Kasumi-1 (cell line): ENCODE results near the gene KCNG3.

Experiments
- DNase-seq, 2 experiments: peaks; one replicate each; lab custom pipeline; 2025; lab: John Stamatoyannopoulos, UW

Gene KCNG3, protein sequence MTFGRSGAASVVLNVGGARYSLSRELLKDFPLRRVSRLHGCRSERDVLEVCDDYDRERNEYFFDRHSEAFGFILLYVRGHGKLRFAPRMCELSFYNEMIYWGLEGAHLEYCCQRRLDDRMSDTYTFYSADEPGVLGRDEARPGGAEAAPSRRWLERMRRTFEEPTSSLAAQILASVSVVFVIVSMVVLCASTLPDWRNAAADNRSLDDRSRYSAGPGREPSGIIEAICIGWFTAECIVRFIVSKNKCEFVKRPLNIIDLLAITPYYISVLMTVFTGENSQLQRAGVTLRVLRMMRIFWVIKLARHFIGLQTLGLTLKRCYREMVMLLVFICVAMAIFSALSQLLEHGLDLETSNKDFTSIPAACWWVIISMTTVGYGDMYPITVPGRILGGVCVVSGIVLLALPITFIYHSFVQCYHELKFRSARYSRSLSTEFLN

DNA sequence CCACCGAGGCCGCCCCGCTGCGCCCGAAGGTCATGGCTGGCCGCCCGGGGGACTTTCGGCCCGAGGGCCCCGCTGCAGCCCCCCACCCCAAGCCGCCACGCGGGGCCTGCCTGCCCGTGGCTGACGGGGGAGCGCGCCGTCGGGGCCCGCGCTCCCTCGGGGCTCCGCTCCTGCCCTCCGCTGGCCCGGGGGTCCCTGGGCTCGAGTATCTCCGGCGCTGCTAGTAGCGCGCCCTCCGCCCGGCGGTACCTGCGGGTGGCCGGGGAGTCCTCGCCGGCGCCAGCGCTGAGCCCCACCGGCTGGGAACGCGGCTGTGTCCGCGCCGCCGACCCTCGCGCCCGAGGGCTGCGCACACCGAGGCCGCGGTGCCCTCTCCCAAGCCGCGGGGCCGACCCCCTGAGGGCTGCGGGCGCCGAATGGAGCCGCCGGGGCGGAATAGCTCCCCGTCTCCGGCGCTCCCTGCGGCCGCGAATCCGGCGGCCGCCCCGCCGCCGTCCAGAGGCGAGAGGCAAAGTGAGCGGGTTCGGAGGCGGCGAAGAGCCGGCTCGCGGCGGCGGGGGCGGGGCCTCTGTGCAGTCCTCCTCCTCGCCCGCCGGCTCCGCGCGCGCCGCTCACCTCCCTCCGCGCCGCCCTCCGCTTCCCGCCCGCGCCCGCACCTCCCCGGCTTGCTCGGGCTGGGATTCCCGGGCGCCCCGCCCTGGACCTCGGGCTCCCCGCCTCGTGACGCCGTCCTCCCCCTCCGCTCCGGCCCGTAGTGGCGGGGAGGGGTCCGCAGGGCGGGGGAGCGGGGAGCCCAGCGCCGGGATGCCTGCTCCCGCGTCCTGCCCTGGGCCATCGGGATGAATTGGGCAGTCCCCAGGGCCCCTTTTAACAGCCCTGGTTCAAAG is at the start of gene KCNG3:
KCNG3 (minus strand) TSS at position 515 of the 887 bp plus-strand sequence; CDS start at position 34, 481 bp downstream.
- DNase-seq: peak; percentile 32 to 34

DNA sequence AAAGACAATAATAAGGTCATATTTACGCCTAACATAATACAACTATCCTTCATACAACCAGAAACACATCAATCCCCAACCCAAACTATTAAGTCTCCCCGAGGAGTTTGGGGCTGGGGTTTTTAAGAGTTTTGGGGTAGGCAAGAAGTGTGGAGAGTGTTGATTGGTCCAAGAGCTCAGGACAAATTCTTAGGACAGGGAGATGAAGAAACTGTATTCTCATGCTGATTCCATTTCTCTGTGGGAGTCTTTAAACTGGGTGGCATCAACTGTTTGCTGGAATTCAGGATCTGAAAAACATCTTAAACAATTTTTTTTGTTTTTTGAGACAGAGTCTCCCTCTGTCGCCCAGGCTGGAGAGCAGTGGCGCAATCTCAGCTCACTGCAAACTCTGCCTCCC is 49.1 kb upstream of the KCNG3 start:
- no peak for DNase-seq

DNA sequence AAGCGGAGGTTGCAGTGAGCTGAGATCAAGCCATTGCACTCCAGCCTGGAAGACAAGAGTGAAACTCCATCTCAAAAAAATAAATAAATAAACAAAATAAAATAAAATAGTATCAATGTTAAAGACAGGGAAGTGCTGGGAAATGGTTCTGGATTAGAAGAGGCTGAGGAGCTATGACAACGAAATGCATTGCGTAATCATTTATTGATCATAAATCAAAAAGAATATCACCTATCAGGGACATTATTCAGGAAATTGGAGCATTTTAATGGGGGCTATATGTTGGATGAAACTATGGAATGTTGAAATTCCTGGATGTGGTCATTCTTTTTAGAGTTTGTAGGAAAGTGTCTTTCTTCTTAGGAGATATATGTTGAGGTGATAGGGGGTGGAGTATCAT is 43.7 kb upstream of the KCNG3 start:
- no peak for DNase-seq

DNA sequence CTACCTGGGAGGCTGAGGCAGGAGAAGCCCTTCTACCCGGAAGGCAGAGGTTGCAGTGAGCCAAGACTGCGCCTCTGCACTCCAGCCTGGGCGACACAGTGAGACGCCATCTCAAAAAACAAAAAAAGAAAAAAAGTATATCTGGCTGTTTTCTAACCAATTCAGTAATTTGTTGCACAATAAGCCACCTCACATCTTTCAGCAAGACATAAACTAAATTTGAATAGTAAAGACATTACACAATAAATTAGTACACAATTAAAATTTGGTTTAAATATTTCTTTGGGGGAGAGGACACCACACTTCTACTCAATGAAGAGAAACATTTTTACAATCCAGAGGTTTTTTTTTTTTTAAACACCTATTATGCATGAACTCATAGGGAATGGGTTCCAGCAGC is 38.6 kb upstream of the KCNG3 start:
- no peak for DNase-seq

DNA sequence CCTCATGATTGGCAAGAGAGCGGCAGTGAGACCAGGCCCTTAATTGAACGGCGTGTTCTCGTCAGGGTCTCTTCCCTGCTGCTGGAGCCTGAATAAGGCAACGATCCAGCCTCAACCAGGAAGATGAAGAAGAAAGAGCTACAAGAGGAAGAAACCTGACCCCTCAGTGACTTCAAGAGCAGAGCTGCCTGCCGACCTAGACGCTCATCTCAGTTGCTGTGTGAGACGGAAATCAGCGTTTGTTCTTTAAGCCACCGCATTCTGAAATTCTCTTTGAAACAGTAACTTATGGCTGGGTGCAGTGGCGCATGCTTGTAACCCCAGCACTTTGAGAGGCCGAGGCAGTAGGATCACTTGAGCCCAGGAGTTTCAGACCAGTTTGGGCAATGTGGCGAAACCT is 29.6 kb upstream of the KCNG3 start:
- no peak for DNase-seq

DNA sequence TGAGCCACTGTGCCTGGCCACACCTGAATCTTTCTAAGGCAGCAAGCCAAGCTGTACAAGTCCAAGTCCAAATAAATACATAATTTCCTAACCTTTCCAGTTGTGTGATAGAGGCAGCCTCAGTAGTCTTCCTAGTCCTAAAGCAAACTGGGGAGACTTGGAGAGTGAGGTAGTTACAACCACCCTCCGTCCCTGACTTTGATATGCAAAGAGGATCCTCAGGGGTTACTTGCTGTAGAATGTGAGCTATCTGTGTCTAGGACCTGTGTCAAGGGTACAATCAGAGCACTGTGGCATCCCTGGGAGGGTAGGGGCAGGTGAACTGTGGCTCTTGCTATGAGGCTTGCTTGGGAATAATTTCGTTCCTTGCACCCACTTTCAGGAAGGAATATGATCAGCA is 28.3 kb upstream of the KCNG3 start:
- DNase-seq: no peak

DNA sequence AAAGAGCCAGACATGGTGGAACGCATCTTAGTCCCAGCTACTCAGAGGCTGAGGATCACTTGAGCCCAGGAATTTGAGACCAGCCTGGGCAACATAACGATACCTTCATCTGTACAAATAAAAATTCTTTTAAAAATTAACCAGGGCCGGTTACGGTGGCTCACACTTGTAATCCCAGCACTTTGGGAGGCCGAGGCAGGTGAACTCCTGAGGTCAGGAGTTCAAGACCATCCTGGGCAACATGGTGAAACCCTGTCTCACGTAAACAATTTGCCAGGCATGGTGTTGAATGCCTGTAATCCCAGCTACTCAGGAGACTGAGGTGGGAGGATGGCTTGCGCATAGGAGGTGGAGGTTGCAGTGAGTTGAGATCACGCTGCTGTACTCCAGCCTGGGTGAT is 25.8 kb upstream of the KCNG3 start:
- DNase-seq: no peak

DNA sequence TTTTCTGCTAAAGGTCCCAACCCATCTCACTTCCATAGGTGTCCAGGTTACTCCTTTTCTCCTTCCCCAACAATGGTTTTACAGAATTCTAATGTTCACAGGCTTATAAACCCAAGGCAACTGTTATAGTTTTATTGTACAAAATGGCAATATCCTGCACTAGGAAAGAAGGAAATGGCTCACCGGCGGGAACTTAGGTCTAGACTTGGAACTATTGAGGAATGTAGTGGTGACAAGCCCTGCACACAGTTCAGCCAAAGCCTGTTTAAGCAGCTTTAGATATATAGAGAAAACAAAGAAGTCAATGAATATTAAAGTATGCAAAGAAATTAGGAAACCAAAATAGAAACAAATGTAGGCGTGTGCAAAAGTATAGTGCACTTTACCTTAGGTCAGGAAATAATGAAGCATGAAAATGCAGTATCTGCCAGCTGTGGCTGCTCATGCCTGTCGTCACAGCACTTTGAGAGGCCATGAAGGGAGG is 22.7 kb upstream of the KCNG3 start:
- DNase-seq: no peak

DNA sequence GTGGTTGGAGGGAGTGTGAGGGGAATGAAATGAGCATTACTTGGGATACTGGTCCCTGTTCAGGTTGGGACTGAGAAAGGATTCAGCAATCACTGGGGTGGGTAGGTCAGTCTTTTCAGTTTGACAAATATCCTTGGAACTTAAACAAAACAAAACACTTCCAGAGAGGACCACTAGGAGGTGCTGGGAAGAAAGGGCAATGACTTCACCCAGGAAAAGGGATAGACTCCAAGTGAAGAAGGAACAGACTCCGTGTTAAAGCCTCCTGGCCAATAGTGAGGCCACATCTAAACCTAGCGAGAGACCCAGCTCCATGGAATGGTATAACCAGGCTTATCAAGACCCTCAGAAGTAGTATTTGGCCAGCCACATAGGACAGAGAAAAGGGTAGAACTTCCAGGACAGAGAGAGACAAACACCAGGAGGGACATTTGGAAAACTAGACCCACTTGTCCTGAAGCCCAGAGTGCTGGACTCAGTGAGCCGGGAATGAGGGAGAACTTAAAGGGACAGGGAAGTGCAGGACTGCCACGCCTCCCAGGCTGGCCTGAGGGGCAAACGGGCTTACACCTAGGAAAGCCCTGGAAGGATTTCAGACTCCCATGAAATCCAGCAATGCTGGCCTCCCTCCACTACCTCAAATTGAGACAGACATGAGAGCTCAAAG is 19.6 kb upstream of the KCNG3 start:
- DNase-seq: peak; percentile 37 to 53

DNA sequence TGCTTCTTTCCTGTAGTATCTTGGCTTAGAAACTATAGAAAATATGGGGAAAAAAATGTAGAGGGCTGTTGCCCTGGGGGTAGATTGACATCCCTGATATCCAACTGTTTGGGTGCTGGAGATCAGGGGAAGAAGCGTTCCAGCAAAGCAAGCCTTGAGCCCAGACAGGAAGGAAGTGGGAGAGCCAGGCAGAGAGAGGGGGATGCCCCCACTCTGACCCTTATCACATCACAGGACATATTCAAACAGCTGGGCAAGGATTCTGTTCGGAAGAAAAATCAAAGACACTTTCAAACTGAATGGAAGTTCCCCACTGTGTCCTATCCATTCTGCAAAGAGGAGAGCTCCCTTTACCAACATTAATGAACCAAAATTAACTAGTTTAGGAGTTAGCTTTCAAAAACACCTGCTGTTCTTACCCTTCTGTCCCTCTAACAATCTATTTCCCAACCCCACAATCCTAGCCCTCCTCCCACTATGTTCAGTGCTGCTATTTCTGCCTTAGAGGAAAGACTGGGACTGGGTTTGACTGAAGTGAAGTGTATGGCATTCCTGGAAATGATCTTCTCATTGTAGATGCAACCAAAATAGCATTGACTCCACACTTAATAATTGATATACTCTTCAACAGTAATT is 16.9 kb upstream of the KCNG3 start:
- peak; percentile 43 to 44 for DNase-seq

DNA sequence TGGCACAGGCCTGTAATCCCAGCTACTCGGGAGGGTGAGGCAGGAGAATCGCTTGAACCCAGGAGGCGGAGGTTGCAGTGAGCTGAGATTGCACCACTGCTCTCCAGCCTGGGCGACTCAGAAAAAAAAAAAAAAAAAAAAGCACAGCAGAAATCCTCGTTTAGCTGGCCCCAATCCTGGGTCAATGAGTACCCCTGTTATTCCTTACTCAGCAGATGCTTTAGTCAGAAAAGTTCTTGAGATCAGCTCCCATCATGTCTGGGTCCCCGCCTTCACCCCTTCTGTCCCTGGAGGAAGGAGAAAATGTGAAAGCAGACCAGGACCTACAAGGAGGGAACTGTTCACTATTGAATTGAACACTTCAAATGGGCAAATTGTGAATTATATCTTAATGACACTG is 16.4 kb upstream of the KCNG3 start:
- no peak for DNase-seq

DNA sequence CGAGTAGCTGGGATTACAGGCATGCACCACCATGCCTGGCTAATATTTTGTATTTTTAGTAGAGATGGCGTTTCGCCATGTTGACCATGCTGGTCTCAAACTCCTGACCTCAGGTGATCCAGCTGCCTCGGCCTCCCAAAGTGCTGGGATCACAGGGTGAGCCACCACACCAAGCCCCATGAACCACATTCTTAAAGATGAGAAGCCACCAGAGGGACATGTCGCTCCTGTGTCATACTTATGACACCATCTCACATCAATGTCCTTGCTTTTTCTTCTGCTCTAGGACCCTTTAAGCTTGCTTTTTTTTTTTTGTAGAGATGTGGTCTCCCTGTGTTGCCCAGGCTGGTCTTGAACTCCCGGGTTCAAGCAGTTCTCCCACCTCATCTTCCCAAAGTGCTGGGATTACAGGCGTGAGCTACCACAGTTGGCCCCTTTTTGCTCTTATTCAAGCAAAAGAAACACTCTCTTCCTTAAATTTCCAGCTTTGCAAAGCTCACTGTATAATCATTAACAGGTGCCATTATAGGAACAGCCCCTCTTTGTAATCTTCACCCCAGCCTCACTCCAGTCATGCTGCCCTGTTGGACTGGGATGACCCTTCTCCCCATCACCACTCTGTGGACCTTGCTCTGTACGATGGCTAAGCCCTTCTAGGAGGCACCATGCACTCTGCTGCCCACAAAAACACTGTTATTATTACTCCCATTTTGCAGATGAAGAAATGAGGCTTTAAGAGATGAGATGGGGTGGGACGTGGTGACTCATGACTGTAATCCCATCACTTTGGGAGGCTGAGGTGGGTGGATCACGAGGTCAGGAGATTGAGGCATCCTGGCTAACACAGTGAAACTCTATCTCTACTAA is 10.8 kb upstream of the KCNG3 start:
- DNase-seq: no peak

DNA sequence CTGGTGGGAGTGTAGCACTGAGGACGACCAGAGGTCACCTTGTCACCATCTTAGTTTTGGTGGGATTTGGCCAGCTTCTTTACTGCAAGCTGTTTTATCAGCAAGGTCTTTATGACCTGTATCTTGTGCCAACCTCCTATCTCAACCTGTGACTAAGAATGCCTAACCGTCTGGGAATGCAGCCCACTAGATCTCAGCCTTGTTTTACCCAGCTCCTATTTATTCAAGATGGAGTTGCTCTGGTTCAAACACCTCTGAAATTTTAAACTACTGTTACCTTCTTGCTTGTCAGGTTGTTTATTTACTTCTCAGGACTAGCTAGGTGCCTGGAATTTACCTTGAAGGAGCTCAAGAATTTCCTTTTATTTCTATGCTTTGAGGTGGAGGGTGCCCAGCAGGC is 9.5 kb upstream of the KCNG3 start:
- DNase-seq: no peak

DNA sequence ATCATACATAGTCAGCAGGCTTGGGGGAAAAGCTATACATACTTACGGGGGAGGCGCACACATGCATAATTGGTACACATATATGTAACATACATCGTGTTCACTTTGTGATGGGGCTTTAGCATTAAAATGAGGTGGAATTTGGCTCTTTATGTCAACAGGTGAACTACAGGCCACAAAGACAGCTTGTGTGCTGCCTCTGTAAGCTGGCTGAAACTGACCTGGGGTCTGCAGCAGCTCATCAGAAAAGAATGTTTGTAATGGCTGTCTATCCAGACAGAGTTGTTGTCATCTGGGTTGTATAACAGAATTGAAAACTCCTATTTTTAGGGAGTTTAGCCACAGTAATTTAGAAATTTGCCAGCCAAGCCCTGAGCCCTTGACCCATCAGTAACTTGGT is 4.7 kb upstream of the KCNG3 start:
- no peak for DNase-seq

DNA sequence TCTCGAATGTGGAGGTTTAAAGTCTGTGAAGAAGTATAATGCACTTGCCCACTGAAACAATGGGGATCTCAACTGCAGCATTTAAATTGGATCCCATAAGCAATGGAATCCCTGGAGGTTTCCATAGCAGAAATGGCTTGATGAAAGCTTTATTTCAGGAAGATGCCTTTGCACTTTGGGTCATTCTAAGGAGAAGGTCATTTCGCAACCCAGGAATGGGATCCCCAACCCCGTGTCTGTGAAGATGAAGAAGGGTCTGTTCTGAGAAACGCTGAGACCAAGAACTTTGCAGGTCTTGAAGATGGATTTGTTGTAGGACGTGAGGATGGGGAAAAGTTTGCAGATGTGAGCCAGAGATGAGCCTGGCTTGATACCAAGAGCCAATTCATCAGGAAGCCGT is 1.8 kb upstream of the KCNG3 start:
- DNase-seq: no peak

DNA sequence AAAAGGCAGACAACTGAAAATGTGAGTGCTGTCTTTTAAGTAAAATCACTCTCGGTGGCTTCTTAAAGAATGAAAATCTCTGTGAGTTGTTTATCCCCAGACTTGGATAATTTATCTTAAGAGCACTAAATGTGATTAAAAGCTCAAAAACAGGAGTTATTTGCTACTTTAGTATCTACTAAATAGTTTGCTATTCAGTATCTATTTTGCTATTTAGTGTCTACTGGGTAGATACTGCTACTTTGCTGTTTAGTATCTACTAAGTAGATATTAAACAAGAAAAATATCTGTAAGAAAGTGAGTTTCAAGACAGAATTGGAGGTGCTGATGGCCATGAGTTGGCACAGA is 1.4 kb upstream of the KCNG3 start:
- no peak for DNase-seq

DNA sequence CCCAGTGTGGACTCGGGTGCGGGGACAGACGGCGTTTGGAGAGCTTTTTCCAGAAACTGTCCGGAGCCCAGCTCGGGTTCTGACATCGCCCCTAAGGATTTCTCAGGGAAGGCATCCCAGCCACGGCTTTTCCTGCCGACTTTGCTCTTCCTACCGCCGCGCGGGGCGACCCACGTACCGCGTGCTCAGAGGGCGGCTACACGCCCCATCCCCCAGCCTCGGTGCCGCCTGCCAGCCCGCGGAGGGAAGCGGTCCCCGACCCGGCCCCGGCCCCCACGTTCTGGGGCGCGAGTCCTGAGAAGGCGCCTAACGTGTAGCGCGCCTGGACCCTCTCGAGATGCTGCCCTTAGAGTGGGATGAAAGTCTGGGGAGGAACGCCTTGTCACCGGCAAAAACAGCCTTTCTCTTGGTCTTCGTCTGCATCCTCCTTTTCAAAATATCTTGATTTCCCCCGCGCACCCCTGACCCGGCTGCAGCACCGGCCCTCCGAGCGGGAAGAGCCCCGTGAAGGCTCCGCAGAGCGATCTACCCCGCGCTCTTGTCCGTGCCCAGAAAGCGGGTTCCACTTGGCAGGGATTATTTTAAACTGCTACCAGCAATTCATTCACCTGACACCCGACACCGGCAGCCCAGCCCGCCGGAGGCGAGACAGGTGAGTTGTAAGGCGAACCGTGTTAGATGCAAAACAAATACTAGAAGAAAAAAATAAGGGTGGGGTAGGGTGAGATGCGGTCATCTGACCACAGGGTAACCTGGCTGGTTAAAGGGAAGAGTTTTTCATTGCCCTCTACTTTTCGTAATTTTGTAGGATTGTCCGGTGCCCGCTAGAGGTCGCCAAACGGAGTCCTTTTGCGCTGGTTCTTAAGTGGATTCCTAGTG is 812 bp upstream of the KCNG3 start:
- peak; percentile 70 to 85 for DNase-seq

DNA sequence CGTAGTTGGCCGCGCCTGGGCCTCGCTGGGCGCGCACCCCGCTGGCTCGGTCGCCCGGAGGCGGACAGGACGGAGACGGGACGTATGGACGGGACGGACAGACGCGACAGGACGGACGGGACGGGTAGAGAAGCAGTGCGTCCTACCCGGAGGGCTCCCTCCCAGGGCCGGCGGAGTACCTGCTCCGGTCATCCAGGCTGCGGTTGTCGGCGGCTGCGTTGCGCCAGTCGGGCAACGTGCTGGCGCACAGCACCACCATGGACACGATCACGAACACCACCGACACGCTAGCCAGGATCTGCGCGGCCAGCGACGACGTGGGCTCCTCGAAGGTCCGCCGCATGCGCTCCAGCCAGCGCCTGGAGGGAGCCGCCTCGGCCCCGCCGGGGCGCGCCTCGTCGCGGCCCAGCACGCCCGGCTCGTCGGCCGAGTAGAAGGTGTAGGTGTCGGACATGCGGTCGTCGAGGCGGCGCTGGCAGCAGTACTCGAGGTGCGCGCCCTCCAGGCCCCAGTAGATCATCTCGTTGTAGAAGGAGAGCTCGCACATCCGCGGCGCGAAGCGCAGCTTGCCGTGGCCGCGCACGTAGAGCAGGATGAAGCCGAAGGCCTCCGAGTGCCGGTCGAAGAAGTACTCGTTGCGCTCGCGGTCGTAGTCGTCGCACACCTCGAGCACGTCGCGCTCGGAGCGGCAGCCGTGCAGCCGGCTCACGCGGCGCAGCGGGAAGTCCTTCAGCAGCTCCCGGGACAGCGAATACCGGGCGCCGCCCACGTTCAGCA is 903 bp downstream of the KCNG3 start:
- no peak for DNase-seq

DNA sequence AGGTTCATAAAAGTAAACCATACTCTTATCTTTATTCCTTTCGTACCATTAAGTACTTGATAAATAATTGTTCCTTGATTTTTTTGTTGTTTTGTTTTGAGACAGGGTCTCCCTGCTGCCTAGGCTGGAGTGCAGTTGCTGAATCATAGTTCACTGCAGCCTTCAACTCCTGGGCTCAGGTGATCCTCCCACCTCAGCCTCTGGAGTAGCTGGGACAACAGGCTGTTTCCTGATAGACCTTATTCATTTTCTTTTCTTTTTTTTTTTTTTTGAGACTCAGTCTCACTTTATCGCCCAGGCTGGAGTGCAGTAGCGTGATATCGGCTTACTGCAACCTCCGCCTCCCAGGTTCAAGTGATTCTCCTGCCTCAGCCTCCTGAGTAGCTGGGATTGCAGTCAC is 5.5 kb downstream of the KCNG3 start:
- no peak for DNase-seq
